Inflammatory macrophage treated with lipopolysaccharide for 4 hours (primary cell): ENCODE results near the gene ZC3H18.
"Not testable (repeated sequence)": the region's sequence is repeated elsewhere in the genome, so short reads cannot be mapped to it uniquely, and the experiment has no call there.

Experiments used
- DNase-seq: peaks from one replicate; pipeline ENCODE4 v3.0.0-alpha.2; 2020

Gene ZC3H18

DNA sequence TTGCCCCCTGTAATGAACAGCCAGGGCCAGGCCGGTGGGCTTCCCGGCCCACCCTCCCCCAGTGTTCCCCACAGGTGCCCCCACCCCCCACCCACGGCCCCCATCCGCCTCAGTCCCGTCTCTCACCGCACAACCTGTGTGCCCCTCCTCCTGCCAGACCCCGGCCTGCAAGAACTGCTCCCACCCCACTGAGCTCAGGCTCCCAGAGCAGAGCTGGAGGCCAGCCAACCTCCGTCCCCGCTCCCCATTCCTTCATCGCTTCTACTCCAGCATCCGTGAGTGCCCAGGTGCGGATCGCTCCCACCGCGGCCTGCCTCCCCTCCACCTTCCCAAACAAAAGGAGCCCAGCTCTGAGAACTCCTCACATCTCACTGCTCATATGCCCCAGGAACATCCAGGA lies 88.5 kb downstream of the ZC3H18 start:
- no peak for DNase-seq

DNA sequence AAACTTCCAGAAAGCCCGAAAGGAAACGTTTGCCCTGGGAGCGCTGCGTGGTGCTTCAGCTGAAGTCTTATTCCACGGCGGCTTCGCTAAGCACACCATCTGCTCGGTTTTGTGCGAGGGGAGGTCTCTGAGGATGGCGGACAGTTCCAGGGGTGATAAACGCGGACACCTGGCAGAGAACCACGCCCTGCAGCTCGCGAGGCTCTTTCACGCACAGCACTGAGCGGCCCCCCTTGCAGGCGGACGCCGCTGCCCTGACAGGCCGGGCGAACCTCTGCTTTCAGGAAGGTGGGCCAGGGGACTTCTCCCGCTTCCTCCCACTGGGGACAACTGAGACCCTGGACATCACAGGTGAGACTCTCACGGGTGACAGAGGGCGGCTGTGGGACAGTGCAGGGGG lies 89.0 kb downstream of the ZC3H18 start:
- no peak for DNase-seq

DNA sequence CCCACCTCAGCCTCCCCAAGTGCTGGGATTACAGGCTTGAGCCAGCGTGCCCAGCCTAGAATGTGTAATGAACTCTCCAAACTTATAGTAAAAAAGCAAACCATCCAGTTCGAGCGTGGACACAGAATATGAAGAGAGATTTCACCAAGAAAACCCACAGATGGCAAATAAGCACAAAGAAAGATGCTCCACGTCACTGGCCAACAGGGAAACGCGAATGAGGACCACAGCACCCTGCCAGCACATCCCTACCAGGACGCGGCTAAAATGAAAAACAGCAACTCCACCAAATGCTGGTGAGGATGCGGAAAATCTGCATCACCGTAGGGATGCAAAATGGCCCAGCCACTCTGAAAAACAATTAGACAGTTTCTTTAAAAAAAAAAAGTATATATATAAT lies 91.3 kb downstream of the ZC3H18 start:
- no peak for DNase-seq

DNA sequence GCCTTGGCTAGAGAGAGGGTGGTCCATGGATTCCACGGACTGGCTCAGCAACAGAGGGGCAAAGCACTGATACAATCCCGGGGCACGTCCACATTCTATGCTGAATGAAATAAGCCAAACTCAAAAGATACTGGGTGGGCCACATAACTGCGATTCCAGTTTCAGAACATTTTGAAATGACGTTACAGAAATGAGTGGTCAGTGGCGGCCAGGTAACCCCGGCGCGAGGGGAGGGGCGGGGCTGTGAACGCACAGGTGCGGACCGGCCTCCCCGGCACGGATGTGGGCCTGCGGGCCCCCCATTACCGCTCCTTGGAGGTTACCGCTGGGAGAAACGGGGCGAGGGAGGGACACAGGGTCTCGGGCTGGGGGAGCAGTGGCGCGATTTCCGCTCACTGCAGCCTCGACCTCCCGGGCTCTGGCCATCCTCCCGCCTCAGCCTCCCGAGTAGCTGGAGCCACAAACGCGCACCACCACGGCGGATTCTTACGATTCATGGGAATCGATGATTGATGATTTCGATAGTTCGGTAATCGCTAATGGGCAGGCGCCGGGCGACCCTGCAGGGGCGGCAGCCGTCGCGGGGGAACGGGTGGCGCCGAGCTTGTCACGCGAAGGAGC lies 92.1 kb downstream of the ZC3H18 start:
- no peak for DNase-seq

DNA sequence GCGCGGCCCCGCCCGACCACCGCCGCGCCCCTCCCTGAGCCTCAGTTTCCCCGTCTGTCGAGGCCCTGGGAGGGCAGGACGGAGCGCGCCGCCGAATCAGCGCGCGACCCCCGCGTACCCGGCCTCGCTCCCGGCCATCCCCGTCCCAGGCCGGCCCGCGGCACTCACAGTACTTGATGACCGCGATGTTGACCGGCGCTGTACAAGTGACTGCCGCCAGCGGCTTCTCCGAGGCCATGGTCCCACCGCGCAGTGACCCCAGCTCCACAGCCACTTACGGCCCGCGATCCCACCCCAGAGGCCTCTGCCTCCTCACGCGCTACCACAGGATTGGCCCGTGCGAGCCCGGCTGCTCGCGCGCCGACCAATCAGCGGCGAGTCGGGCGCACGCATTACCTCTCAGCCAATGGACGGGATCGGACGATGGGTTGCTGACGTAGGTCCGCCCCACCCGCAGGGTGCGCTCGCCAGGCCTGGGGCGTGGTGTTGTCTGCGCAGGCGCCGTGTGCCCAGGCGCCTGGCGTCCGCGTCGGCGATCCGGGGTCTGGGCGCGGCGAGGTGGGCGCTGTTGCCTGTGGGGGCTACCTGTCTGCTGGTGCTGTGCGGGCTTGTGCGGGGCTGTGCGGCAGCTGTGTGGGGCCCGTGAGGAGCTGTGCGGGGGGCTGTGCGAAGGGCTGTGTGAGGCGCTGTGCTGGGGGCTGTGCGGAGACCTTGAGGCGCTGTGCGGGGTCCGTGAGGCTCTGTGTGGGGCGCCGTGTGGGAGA lies 92.8 kb downstream of the ZC3H18 start, which contains the start of gene MVD:
MVD (minus strand) TSS at position 249 of the 764 bp plus-strand sequence; CDS start at position 238, 11 bp downstream.
- peak; percentile 99 for DNase-seq

DNA sequence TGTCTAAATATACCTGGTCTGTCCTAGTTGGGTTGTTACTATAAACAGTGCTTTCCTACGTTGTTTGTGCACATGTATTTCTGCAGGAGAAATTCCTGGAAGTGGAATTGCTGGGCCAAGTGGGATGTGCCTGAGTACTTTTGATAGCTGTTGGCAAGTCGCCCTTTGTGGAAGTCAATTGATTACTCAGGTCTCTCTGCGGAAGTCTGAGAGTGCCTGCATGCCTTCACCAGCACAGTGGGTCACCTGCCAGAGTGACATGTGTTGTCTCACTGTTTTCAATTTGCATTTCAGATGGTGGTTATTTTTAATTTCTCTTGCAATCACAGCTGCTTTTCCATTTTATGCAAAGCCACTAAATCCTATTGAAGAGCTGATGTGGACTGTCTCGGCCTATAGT lies 94.9 kb downstream of the ZC3H18 start:
- no peak for DNase-seq

DNA sequence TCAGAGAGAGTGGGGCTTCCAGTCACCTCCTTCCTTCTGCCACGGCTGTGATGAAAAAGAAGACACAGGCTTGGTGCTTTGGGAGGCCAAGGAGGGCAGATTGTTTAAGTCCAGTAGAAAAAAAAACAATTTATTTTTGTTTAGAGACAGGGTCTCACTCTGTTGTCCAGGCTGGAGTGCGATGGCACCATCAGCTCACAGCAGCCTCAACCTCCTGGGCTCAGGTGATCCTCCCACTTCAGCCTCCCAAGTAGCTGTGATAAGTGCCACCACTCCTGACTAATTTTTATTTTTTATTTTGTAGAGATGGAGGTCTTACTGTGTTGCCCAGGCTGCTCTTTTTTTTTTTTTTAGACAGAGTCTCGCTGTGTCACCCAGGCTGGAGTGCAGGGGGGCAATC lies 95.4 kb downstream of the ZC3H18 start:
- no peak for DNase-seq

DNA sequence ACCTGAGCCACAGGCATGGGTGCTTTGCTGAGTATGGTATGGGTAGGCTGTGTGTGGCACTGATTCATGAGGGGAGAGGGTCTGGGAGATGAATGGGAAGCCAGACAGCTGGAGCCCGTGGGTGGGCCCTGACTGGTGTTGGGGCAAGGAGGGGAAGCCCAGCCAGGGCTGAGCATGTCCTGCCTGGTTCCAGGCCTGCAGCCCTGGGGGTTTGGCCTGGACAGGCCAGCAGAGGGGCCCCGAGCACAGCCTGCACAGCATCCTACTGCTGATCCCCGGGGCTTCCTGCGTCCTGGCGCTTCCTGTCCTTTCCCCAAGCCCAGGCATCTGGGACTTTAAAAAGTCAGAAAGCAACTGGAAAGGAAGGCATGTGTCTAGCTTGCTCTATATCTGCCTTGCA lies 97.3 kb downstream of the ZC3H18 start:
- no peak for DNase-seq

DNA sequence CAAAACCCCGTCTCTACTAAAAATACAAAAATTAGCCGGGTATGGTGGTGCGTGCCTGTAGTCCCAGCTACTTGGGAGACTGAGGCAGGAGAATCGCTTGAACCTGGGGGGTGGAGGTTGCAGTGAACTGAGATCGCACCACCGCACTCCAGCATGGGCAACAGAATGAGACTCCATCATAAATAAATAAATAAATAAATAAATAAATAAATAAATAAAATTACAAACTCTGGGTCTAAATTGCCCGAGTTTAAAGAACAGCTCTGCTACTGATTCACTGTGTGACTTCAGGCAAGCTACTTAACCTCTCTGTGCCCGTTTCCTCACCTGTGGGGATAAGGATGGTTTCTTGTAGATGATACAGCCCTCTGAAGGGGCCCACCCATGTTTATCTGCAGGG lies 99.3 kb downstream of the ZC3H18 start:
- not testable (repeated sequence) for DNase-seq

DNA sequence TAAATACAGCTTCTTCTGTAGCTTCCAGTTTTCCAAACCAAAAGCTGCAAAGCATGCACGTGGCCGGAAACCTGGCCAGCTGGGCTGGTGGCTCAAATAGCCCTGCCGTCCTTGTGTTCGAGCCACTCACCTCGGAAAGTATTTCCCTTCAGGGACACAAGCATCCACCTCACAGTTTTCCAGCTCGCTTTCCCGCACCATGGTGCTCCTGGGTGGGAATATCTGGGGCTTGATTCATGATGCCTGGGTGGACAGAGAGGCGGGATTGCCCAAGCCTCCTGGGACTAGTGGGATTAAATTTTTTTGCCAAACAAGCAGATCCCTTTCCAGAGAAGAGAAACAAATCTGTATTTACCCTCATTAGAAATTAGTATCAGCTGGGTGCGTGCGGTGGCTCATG lies 99.8 kb downstream of the ZC3H18 start:
- DNase-seq, result no peak

DNA sequence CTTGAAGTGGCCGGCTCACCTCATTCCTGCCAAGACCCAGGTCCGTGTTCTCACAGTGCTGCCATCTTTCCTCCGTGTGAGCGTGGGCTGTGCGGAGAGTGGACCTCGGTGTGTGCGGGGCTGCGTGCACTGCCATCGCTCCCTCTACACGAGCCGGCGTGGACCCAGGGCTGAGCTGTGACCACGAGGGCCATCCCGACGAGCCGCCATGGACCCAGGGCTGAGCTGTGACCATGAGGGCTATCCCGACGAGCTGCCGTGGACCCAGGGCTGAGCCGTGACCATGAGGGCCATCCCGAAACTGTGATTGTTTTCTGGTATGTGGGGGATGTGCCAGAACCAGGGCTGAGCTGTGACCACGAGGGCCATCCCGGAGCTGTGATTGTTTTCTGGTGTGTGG lies 101.6 kb downstream of the ZC3H18 start:
- DNase-seq, result no peak

DNA sequence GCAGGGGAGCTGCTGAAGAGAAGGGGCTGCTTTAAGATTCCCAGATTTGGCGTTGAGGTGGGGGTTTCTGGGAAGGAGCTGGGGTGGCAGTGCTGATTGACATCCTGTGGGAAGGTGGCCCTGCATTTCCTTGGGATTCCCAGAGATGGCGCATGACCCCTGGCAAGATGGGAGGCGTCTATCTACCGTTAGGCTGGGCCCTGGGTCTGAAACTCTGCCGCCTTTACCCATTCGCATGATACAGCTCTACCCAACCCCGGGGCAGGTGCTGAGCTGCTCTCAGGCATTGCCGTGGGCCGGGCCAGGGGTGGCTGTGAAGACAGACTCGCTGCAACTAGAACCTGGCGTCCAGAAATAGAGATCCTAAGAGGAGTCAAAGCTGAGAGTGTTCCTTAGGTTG lies 102.6 kb downstream of the ZC3H18 start:
- no peak for DNase-seq

DNA sequence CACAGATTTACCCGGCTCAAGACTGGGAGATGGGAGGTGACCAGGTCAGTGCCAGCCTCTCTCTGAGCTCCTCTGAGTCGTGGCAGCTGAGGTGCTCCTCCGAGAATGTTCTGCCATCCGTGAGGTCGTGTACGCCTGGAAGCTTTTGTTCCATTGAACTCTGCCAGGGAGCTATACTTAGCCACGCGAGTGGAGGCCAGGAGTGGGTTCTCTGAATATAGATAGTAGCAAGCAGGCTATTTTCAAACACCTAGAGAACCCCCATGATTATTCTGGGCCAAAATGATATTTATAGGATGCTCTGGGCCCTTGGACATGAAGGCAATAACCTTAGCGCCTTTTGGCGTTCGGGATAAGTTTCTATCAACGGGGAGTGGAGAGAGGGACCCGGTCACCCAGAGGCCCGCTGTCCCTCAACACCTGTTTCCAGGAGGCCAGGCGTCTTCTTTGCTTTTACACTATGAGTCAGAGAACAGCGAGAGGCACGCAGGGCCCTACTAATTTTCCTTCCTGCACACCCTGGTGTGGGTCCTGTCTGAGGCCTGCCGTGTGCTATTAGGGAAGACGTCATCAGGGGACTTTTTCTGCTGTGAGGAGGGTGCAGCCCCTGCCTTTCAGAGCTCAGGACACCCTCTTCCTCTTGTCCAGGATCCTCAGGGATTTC lies 103.6 kb downstream of the ZC3H18 start:
- no peak for DNase-seq

DNA sequence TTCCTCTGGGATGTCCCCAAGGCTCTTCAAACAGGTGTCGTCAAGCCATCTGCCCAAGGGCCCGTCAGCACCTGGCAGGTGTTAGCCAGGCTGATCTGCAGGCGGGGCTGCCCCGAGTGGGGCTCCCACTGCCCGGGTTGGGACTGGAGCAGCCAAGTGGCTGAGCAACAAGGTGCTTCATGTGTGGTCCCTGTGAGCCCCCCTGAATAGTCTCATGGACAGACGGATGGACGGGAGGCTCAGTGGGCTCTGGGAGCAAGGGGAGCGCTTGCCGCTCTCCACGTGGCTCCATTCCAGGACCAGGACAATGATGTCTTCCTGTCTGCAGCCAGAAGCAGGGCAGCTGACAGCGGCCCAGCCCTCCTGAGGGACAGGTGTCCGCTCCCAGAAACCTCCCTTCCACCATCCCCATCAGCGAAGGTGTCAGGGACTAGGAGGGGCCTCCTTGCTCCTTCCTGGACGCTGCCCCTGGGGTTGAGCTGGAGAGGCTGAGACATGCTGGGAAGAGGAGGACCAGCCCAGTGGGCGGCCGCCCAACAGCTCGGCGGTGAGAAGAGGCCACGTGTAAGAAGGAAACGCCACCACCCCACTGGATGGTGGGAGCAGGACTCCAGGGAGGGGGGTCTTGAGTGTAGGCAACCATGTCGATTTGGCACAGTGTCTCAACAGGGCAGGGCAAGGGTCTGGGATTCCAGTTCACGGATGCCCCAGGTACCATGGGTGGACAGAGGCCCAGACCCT lies 106.5 kb downstream of the ZC3H18 start:
- DNase-seq, result no peak

DNA sequence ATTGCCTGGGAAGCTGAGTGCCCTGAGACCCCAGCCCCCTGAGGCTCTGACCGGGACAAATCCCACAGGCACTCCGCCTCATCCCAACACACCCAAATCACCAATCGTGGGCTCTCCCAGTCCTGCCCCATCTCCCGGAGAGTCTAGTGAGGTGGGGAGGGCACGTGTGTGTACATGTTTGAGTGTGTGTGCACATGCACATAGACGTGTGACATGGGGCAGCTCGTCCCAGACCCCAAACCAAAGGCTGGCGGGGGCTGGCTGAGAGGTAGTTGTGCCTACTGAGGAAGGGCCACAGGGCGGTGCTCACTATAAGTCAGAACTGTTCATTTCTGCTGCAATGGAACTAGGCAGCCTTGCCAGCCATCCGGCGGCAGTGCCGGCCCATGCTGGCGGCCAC lies 107.5 kb downstream of the ZC3H18 start:
- DNase-seq, result no peak

DNA sequence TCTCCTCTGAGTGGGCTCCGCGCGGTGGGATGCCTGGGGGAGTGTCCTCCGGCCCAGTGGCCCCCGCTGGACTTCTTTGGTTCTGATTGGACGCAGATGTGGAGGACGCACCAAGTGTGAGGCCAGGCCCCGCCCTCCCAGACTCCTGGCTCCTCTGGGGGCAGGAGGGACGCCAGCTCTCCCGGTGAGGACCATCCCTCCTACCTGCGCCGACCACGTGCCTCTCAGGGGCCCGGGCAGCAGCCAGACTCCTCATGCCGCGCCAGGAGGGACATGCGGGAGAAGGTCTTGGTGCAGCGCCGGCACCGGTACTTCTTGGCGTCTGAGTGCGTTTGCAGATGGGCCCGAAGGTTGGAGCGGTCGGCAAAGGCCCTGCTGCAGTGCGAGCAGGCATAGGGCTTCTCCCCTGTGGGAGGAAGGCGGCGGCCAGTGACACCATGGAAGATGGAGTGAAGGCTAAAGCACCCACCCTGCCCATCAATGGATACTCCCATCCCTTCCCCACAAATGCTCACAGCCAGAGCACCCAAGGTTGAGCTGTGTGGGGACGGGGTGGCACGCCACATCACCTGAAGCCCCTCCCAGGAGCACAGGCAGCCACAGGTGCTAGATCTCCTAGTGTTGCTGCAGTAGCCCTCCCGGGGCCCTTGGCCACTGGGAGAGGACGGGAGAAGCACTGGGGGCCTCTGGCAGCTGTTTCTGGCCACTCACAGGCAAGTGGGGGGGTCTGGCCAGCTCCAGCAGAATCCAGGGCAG lies 108.2 kb downstream of the ZC3H18 start:
- no peak for DNase-seq

DNA sequence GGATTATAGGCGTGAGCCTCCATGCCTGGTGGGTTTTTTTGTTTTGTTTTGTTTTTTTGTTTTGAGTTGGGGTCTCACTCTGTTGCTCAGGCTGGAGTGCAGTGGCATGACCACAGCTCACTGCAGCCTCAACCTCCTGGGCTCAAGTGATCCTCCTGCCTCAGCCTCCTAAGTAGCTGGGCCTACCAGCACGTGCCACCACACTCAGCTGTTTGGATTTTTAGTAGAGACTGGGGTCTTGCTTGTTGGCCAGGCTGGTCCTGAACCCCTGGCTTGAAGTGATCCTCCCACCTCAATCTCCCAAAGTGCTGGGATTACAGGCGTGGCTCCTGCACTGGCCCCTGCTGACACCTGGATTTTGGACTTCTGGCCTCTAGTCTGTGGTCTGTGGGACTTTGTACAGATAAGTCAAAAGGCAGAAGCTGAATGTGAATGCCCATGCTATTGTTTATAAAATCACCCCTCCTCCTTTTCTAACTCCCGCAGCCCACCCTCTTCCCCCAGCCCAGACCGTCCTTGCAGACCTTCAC lies 110.4 kb downstream of the ZC3H18 start:
- no peak for DNase-seq

DNA sequence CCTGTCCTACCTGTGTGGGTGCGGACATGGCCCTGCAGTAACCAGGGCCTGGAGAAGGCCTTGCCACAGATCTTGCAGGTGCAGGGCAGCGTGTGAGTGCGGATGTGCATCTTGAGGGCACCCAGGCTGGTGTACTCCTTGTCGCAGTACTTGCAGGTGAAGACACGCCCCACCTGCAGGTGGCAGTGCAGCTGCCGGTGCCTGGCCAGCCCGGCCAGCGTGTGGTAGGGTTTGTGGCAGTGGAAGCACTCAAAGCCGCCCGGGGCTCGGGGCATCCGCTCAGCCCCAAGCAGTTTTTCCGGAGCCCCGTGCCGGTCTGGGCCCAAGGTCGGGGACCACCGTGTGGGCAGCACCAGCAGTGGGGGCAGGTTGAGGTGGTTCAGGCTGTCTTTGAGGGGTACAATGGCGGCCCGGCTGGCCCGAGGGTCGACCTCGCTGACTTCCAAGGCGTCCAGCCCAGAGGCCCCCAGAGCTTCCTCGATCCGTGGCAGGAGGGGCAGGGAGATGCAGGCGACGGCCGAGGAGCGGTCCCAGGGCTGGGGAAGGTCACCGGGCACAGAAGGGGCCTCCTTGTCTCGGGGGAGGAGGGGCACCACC lies 111.0 kb downstream of the ZC3H18 start:
- no peak for DNase-seq
